Measurements from ENCODE around the gene TMEM123.
A peak's percentile ranks its signal among the peaks of the same experiment; 100 is the strongest.

Gene TMEM123, protein sequence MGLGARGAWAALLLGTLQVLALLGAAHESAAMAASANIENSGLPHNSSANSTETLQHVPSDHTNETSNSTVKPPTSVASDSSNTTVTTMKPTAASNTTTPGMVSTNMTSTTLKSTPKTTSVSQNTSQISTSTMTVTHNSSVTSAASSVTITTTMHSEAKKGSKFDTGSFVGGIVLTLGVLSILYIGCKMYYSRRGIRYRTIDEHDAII

DNA sequence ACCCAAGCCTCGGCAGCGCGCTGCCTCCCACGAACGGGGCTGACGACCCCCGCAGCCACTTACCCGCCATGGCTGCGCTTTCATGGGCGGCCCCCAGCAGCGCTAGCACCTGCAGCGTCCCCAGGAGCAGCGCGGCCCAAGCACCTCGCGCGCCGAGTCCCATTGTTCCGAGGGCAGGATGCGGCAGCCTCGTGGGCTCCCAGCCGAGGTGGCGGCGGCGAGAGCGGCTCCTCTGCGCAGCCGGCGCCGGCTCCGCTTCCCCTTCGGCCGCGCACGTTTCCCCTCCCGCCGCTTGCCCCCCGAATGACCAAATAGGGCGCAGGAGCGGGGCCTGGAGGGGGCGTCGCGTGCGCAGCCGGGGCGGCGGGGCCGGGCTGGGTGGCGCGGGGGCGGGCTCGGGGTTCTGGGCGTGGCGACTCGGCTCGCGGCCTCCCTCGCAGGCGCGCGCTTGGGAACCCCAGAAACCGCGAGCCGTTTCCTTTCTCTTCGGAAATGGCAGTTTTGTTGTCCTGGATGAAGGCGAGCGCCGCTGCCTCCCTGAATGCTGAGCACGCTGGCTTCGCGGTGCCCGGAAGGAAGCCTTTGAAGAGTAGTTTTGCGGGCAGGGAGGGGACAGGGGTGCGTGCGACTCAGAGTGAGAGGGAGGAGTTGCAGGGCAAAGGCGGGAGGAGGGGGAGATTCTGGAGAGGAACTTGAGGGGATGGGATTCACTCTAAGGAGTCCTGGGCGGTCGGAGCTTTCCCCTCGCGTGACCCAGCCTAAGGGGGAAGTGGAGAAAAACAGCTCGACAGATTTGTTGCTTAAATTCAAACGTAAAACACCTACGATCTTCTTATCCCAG is at the start of gene TMEM123:
TMEM123 (minus strand) TSS at position 305 of the 841 bp plus-strand sequence; CDS start at position 163, 142 bp downstream.
- peak; percentile 80 for DNase-seq

GRCh38 chr11:102500829-102501228 is 48.3 kb upstream of the TMEM123 start:
- DNase-seq = no peak

GRCh38 chr11:102499931-102500330 is 47.4 kb upstream of the TMEM123 start:
- DNase-seq = no peak

GRCh38 chr11:102499151-102499550 is 46.6 kb upstream of the TMEM123 start:
- no peak for DNase-seq

- no peak for DNase-seq
Observed at GRCh38 chr11:102497061-102497460, 44.5 kb upstream of the TMEM123 start.

GRCh38 chr11:102495161-102496042 is 42.8 kb upstream of the TMEM123 start:
- peak; percentile 25 for DNase-seq

DNA sequence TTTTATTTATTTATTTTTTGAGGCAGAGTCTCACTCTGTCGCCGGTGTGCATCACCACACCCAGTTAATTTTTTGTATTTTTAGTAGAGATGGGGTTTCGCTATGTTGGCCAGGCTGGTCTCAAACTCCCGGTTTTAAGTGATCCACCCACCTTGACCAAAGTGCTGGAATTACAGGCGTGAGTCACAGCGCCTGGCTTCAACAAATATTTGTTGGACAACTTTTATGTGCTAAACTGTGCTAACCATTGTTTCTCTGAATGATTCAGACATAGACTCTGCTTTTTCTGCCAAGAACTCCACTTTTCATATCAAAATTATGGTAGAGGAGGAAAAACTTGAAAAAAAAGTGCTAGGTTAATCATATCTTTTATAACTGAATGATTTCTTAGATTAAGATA is 41.7 kb upstream of the TMEM123 start:
- no peak for DNase-seq

- DNase-seq = no peak
Observed at GRCh38 chr11:102493524-102493923, 41.0 kb upstream of the TMEM123 start.

- DNase-seq = no peak
Observed at GRCh38 chr11:102491969-102492368, 39.4 kb upstream of the TMEM123 start.

DNA sequence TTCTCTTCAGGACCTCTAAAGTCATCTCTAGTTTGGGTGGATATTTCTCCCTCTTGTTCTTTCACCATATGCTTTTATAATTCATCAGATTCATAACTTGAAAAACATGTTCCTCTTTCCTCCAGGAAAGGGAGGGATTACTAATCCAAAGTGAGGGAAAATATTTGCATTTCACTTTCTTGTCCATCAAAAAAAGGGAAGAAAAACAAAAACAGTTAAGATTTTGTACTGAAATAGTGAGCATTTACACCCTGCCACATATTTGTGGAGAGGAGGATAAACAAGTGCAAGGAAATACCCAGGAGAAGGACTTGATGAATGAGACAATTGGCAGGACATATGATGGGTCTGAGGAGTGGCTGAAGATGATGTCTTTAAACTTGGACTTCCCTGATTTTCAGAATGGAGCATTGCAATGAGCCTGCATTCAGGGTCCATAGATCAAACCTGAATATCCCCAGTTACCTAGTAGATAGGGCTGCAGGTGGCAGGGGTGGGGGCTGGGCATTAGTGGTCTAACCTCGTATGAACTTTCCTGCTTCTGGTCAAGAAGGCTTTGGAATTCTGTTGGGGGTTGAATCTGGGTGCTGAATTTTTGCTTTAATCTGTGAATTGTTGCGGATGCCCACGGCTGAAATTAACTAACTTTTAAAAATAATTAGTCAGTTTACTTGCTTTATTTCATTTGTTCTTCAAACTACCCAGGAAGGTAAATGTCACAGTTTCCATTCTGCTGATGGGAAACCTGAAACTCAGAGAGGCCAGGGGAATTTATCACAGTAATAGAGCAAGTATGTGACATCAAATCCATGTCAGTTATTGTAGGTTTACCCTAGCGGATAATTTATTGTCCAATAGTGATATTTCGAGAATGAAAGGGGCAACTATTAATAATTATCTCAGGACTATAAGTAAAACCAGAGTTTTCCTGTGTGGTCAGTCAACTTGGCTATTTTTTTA is 36.9 kb upstream of the TMEM123 start:
- no peak for DNase-seq

- DNase-seq = no peak
Observed at GRCh38 chr11:102488208-102488607, 35.6 kb upstream of the TMEM123 start.

- no peak for DNase-seq
Observed at GRCh38 chr11:102487214-102487613, 34.6 kb upstream of the TMEM123 start.

DNA sequence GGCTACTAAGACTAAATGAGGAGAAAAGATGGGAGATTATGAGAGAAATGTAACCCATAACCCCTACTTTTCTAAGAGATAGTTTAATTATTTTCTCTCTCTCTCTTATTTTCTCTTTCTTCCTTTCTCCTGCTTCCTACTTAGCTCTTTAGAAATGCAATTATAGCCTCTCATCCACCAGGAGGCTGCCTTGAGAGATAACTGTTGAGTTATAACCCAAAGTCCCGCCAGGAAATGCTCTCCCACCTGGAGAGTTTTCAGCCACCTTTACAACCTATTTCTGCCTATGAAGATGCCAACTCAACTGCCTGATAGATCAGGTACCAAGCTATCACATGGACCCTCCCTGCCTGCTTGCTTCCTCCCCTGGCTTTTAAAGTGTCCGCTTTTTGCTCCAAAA is 34.0 kb upstream of the TMEM123 start:
- DNase-seq = no peak

DNA sequence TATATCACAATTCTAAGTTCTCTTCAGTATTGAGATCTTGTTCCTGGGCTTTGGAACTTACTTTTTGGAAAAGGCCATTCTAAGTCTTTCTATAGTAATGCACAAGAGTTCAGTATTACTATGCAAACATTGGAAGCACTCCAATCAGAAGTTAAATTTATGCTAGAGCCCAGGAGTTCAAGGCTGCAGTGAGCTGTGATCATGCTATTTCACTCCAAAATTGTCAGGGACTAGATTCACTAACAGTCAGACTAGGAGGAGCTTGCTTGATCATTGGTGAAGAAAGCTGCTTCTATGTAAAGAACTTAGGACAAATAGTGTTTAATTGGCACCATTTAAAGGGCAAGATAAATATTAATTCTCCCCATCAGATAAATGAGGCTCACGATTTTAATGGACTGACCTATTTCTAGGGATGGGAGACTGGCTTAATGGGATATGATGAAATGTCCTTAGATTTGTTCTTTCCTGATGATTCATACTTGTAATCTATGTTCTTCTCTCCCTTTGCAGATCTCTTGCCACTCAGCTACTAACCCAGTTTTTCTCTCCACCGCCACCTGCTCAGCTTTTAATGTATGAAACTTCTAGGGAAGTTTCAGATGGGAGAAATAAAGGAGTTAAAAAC is 32.6 kb upstream of the TMEM123 start:
- DNase-seq = no peak

DNA sequence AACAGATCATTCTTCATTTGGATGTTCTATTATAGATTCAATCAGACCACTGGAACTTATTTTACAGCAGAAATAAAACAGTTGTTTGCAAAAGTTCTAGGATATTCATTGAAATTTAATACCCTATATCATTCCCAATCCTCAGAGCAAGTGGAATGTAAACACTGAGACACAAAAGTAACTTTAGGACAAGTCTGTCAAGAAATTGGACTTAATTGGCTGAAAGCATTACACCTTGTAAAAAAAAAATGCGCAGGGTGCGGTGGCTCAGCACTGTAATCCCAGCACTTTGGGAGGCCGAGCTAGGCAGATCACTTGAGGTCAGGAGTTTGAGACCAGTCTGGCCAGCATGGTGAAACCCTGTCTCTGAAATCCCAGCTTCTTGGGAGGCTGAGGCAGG is 29.9 kb upstream of the TMEM123 start:
- no peak for DNase-seq

- DNase-seq = no peak
Observed at GRCh38 chr11:102479733-102480132, 27.2 kb upstream of the TMEM123 start.

DNA sequence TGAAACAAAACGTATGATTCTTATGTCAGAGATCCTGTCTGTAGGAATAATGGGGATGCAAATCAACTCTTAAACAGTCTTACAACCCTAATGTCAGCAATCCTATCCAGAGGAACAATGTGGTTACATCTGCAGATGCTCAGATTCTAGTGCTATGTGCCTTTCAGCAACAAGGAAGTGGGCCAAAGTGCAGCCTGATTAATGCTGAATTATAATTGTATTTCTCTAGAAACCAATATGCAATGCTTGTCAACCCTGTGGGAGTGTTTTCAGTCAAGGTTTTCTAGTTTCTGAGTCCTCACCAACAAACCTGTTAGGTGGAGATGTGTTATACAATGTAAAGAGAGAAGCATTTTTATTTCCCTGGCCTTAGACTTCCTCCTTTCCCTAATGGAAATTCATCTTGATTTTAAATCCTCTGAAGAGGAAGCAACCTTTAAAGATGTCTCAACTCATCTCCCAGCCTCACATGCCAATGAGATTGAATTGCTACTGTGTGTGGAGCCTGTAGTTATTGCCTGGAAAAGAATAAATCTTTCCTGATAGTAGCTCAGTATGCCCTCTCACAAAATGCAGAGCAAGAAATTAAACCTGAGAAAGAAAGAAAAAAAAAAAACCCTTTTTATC is 26.2 kb upstream of the TMEM123 start:
- DNase-seq = no peak

DNA sequence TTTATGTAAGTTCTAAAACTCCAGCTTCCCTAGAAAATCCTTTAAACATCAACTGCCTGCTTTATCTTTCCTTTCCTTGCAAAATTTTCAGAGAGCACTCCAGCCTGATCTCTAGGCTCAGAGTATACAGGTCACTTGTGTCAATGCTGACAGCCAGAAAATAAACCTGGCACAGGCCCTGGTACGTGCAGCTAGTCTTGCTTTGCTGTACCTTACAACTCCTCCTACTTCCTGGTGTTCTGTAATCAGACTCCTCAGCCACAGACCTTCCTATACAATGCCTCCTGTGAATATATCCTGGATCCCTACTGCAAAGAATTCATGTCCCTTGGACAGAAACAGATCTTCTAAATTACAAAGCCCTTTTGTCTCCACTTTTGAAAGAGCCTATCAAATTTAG is 24.2 kb upstream of the TMEM123 start:
- no peak for DNase-seq

DNA sequence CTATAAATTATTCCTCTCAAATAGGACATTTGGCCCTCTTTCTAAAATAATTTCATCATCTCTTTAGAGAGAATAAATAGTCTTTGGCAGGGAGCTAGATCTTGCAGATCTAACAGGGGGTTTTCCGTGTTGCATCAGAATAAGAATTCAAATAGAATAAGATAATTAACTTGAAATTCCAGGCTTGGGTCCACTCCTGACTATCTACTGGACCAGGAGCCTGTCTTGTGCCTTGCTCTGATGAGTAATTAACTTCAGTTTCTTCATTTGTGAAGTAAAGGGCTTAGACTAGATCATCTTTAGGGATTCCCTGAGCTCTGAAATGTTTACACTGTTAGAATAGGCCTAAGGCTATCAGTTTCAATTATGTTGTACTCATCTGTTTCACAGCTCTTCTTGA is 23.5 kb upstream of the TMEM123 start:
- DNase-seq = no peak

DNA sequence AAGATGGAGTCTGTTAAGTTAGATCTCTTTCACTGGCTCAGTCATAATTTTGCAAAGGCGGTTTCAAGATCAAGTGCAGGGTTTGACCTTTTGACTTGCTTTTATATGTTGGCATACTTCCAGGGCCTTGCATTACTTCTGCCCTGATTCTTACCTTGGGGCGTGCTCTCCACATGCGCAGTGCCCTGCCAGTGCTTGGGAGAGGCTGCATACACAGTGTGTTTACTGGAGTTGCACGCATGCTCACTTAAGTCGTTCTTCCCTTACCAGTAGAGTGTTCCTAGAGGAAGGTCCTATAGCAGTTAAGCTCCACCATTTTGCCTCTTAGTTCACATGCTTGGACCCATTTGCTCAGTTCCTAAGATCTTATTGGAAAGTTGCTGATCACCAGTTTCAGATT is 21.0 kb upstream of the TMEM123 start:
- no peak for DNase-seq

GRCh38 chr11:102472127-102472526 is 19.6 kb upstream of the TMEM123 start:
- no peak for DNase-seq
